SH-SY5Y (cell line): ENCODE results near the gene SMARCAD1.

Experiments used
- GATA2 ChIP-seq: IDR thresholded peaks from 2 replicates; pipeline ENCODE4 v1.6.1; 2011; ENCODE audit warnings: mild to moderate bottlenecking, low read depth, low read length
- GATA3 ChIP-seq: IDR thresholded peaks from 2 replicates; pipeline ENCODE4 v1.6.1; 2011; ENCODE audit warnings: low read depth, mild to moderate bottlenecking, low read length, moderate library complexity

DNA sequence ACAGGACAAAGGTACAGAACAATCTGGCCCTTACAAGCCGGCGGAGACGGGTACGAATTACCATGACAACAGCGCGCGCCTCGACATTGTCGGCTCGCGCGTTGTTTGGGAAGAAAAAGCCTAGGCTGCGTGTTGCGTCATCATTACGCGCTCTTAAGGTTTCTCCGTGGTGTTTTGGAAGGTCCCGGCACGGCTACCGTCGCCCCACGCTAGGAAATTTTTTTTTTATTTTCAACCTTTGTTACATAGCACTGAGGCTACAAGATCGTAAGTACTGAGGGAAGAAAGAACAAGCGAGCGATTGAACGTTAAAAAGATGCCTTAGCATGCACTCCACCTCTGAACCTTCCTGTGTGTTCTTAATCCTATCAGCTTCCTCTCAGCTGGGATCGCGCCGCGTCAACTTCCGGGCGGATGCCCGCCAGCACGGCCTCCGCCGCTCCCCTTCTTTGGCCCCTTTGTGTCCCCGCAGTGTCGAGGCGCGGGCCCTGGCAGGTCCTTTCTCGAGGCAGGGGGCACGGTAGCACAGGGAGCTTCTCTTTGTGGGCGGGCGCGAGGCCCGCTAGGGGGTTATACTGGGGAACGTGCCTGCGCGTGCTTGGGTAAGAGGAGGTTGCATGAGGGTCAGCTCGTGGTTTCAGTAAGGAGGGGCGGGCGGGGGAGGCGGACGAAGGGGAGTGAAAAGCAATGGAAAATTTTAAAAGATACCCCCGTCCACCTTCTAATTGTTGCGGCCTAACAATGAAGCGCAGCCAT is at the start of gene SMARCAD1:
- no peak for TF ChIP-seq GATA2
- TF ChIP-seq GATA3, result no peak
